OCI-LY3 (cell line): ENCODE results near the gene BOD1.
A peak's percentile ranks its signal among the peaks of the same experiment; 100 is the strongest.

ENCODE experiments used
- H2AFZ ChIP-seq: fragments of 200-600, 300-600 bp; shearing (Covaris generic); 2 replicates; pipeline ENCODE4 v1.6.0; 2014; ENCODE audit warnings: antibody characterized with exemption, low read depth, low read length
- H3K27ac ChIP-seq: fragments of 200-600, 300-600 bp; sonication (generic); 2 replicates; pipeline ENCODE4 v1.5.1; 2014; ENCODE audit warnings: mild to moderate bottlenecking, low read length, moderate library complexity, mixed read lengths
- H3K27me3 ChIP-seq: fragments of 200-600, 300-600 bp; sonication (generic); 2 replicates; pipeline ENCODE4 v1.6.1; 2014; ENCODE audit warnings: low read depth, low read length, mixed read lengths
- H3K36me3 ChIP-seq: fragments of 200-600, 300-600 bp; sonication (generic); replicated peaks from 2 replicates; pipeline ENCODE3; 2014; ENCODE audit warnings: low read depth, low read length, mixed read lengths
- H3K4me1 ChIP-seq: fragments of 300-600, 200-600 bp; sonication (generic); 2 replicates; pipeline ENCODE4 v1.6.1; 2014; ENCODE audit warnings: low read length, mixed read lengths
- H3K4me2 ChIP-seq: fragments of 200-600, 300-600 bp; sonication (generic); 2 replicates; pipeline ENCODE4 v1.6.1; 2014; ENCODE audit warnings: low read length, mixed read lengths
- H3K4me3 ChIP-seq: fragments of 300-600, 200-600 bp; sonication (generic); 2 replicates; pipeline ENCODE4 v1.5.1; 2014; ENCODE audit warnings: antibody characterized with exemption, mild to moderate bottlenecking, low read length, moderate library complexity
- H3K79me2 ChIP-seq: fragments of 300-600, 200-600 bp; shearing (Covaris generic); 2 replicates; pipeline ENCODE4 v1.6.1; 2014; ENCODE audit warnings: mild to moderate bottlenecking, low read length, mixed read lengths
- H3K9ac ChIP-seq: fragments of 300-600, 200-600 bp; shearing (Covaris generic); 2 replicates; pipeline ENCODE4 v1.6.0; 2014; ENCODE audit warnings: mild to moderate bottlenecking, low read length, moderate library complexity
- H3K9me3 ChIP-seq: fragments of 200-600, 300-600 bp; shearing (Covaris generic); 2 replicates; pipeline ENCODE4 v1.6.1; 2014; ENCODE audit warnings: low read length, mixed read lengths; ENCODE audit not compliant: insufficient read depth
- H4K20me1 ChIP-seq: fragments of 200-600, 300-600 bp; sonication (generic); 2 replicates; pipeline ENCODE4 v1.6.1; 2016; ENCODE audit warnings: low read length, mixed read lengths; ENCODE audit not compliant: insufficient read depth
- EZH2phosphoT487 ChIP-seq: fragments of 200-600 bp; shearing (Covaris generic); IDR thresholded peaks from 2 replicates; pipeline ENCODE4 v1.6.1; 2018; ENCODE audit warnings: antibody characterized with exemption, mixed run types, low read depth
- TF ChIP-seq, protein P1 (sequence below): fragments of 200-600, 300-600 bp; sonication (generic); IDR thresholded peaks from 2 replicates; pipeline ENCODE4 v1.5.1; 2014; ENCODE audit warnings: antibody characterized with exemption, low read length, low read depth

The BOD1 gene

DNA sequence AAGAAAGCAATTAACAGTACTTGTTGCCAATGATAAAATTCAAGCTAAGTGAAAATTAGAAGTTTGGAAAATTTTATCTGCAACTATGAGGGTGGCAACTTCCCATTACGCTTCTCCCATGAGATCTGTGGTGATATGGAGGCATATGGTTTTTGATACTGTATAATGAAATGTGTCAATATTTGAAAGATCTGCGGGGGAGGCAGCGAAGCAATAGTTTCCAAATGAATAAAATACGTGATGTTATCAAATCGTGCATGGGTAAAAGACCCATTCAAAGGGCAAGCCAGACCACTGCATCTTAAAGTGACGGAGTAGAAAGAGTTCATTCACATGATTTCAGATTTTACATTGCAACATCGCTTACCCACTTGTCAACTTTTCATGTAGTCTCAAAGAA lies 20.9 kb upstream of the BOD1 start:
- Histone ChIP-seq H3K36me3 (no peaks in the 10 kb centered on the region), H3K9me3 (no peaks in the 10 kb centered on the region), H3K27me3 (no peaks in the 10 kb centered on the region), H4K20me1 (no peaks in the 10 kb centered on the region), H3K79me2 (no peaks in the 10 kb centered on the region), H3K4me3 (no peak overlapping the region), H3K4me2 (peak overlapping the region; percentile 34), H3K9ac (no peak overlapping the region), H3K27ac (no peak overlapping the region), H2AFZ (peak overlapping the region; percentile 53; the same call in 1 of the 2 replicates), H3K4me1 (peaks cover 8% of the 10 kb centered on the region)
- TF ChIP-seq, protein P1, sequence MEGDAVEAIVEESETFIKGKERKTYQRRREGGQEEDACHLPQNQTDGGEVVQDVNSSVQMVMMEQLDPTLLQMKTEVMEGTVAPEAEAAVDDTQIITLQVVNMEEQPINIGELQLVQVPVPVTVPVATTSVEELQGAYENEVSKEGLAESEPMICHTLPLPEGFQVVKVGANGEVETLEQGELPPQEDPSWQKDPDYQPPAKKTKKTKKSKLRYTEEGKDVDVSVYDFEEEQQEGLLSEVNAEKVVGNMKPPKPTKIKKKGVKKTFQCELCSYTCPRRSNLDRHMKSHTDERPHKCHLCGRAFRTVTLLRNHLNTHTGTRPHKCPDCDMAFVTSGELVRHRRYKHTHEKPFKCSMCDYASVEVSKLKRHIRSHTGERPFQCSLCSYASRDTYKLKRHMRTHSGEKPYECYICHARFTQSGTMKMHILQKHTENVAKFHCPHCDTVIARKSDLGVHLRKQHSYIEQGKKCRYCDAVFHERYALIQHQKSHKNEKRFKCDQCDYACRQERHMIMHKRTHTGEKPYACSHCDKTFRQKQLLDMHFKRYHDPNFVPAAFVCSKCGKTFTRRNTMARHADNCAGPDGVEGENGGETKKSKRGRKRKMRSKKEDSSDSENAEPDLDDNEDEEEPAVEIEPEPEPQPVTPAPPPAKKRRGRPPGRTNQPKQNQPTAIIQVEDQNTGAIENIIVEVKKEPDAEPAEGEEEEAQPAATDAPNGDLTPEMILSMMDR = no peak
- no peak for TF ChIP-seq EZH2phosphoT487

DNA sequence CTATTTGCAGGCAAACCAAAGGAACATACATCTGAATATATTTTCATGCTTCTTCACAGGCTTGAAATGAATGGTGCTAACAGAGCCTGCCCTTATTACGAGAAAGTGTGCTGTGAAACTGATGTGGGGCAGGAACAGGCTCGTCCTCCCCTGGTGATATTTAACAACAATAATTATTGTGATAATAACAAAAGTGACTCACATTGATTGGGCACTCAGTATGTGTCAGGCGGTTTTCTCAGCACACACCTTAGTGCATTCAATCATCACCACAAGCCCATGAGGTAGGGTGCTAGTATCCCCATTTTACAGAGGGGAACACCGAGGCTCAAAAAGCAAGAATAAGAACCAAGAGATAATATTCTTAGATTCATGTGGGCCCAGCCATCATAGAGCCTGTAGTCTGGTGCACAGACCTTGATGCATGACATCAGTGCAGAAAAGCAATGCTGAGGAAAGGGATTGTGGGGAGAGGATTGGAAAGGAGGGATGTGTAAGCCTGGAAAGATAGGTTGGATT lies 18.1 kb upstream of the BOD1 start:
- H3K27ac ChIP-seq = no peak overlapping the region
- H3K4me1 ChIP-seq = peaks cover 8% of the 10 kb centered on the region
- no peaks in the 10 kb centered on the region for H3K27me3 ChIP-seq
- H3K4me3 ChIP-seq = no peak overlapping the region
- H3K79me2 ChIP-seq = no peaks in the 10 kb centered on the region
- H4K20me1 ChIP-seq = no peaks in the 10 kb centered on the region
- H3K9ac ChIP-seq = no peak overlapping the region
- H3K36me3 ChIP-seq = no peaks in the 10 kb centered on the region
- no peak overlapping the region for H3K4me2 ChIP-seq
- no peak overlapping the region for H2AFZ ChIP-seq
- H3K9me3 ChIP-seq = no peaks in the 10 kb centered on the region
- TF ChIP-seq, protein P1 = no peak
- no peak for TF ChIP-seq EZH2phosphoT487

DNA sequence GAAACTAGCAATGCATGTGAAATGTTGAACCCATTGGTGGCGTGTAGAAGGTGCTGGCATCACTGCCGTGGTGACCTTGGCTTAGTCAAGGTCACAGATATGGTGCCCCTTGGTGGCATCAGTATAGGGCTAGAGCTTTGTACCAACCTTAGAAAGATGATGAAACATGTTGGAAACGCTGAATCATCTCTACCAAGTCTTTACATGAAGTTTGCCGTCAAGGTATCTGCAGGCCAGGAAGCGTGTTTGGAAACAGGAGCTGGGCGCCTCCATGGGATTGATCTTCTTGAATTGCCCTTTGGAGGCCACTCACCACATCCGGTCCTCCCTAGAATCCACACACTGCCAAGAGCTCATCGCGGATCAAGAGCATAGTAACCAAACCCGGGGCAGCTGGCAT lies 16.9 kb upstream of the BOD1 start:
- Histone ChIP-seq H3K4me1 (peaks cover 8% of the 10 kb centered on the region), H2AFZ (no peak overlapping the region), H3K79me2 (no peaks in the 10 kb centered on the region), H3K9me3 (no peaks in the 10 kb centered on the region), H3K36me3 (no peaks in the 10 kb centered on the region), H3K4me3 (no peak overlapping the region), H3K27ac (no peak overlapping the region), H3K9ac (no peak overlapping the region), H3K27me3 (no peaks in the 10 kb centered on the region), H4K20me1 (no peaks in the 10 kb centered on the region), H3K4me2 (no peak overlapping the region)
- TF ChIP-seq, protein P1 = no peak
- TF ChIP-seq EZH2phosphoT487 = no peak

DNA sequence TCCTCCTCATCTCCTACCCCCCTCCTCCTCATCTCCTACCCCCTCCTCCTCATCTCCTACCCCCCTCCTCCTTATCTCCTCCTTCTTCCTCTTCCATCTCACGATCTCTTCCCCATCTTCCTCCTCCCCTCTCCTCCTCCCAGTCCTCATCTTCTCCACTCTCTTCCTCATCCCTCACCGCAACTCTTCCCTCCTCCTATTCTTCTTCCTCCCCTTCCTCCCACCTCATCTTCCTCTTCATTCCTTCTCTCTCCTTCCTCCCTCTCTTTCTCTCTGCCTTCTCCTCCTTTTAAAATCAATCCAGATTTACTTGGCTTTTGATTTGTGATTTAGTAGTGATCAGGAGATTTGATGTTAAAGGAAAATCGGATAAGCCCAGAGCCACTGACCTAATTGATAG lies 15.0 kb upstream of the BOD1 start:
- Histone ChIP-seq H3K36me3 (no peaks in the 10 kb centered on the region), H3K4me1 (peaks cover 5% of the 10 kb centered on the region), H3K79me2 (no peaks in the 10 kb centered on the region), H3K9ac (no peak overlapping the region), H4K20me1 (no peaks in the 10 kb centered on the region), H3K4me3 (no peak overlapping the region), H3K4me2 (no peak overlapping the region), H3K9me3 (no peaks in the 10 kb centered on the region), H3K27me3 (no peaks in the 10 kb centered on the region), H3K27ac (no peak overlapping the region), H2AFZ (no peak overlapping the region)
- TF ChIP-seq EZH2phosphoT487 = no peak
- TF ChIP-seq, protein P1 = no peak
